HG03439 (cell line): Measurements from ENCODE around the gene SYNE2.
A peak's percentile ranks its signal among the peaks of the same experiment; 100 is the strongest.

Source experiments
- ATAC-seq: cut with Tn5 transposase; IDR thresholded peaks from one replicate; pipeline ENCODE4 v1.9.1; 2021; ENCODE audit warnings: mild to moderate bottlenecking, moderate library complexity; ENCODE audit not compliant: unreplicated experiment

SYNE2 gene

DNA sequence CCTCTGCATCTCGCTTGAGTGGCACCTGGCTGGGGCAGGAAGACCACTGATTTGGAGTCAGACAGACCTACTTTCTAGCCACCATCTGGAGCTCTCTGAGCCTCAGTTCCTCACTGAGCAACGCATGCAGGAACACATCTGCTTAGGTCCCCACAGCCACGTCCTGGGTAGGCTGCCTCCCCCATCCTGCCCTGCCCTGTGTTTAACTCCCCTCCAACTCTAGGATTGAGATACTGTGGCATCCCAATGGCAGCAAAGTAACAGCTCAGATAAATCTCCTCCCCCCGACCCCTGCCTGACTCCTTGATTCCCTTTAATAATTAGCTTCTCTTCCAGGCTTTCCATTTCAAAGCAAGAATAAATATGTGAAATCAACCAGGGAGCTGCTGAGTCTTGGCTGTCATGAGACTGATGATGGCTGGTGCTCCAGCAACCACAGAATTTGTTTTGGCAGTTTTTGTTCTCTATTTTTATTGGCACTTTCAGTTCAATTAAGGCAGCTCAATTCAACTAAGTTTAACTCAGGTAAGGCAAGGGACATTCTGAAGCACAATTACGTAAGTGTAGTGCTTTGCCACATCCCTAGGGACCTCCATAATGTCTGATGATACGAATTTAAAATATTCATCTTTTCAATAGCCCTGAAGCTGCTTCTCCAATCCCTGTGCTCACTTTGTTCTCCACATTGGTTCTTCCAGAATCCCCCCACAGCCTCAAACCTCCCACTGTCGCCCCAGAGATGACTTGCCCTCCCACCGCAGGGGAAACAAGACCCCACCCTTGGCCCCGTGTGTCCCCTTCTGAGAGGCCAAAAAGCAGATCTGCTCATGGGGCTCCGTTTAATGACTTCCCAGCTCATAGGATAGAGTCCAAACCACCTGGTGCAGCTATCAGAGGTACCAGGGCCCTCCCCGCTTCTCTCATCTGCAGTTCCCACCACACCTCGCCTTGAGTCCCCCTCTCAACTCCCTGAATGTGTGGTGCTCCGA, 383.1 kb downstream of the SYNE2 start:
- ATAC-seq, result peak; percentile 62

DNA sequence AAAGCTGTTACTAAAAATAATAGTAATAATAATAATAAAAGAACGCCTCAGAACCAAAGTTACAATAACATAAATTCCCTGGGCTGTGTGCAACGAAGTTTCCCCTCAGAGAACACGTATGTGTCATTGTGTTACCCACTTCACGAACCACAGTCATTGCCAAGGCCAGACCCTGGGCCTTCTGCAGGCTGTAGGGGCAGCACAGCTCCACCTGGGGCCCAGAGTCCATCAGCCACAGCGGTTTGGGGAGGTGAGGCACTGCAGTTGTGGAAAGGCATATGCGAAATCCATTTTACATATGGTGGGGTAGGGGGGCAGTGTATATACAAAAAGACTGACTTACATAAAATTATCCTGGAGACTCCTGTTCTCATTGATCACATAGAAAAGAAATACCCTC, 385.2 kb downstream of the SYNE2 start:
- ATAC-seq, result no peak

DNA sequence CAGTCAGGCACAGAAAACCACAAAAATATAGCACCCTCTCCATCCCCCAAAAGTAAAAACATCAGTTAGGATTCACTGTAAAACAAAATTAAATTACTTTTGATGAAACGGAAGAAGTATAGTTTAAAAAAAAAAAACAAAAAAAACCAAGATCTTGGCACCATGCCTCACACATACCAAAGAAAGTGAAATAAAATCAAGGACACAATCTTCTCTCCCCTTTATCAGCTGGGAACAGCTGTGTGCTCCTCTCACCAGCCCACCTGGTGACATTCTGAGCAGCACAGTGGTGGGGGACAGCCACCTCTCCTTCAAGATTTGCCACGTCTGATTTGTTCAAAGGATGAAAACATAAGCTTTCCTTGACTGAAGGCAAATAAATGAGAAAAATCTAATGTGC, 385.8 kb downstream of the SYNE2 start:
- ATAC-seq, result no peak

- no peak for ATAC-seq
These were observed 391.5 kb downstream of the SYNE2 start for GRCh38 chr14:64244279-64244678.

- no peak for ATAC-seq
These were observed 392.7 kb downstream of the SYNE2 start for GRCh38 chr14:64245491-64245890.

DNA sequence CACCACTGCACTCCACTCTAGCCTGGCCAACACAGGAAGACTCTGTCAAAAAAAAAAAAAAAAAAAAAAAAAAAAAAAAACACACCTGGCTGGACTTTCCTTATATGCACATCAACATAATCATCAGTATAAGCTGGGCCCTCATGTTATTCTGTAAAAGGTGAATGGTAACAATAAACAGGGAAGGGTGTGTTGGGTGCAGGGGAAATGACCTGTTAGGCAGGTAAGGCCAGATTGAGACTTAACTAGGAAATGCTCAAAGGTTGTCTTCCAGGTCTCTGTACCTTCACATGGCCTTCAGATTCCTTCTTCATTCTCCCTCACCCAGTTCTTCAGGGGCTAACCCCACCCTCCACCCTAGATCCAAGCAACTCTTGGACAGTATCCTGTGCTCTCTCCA, 393.9 kb downstream of the SYNE2 start:
- no peak for ATAC-seq

DNA sequence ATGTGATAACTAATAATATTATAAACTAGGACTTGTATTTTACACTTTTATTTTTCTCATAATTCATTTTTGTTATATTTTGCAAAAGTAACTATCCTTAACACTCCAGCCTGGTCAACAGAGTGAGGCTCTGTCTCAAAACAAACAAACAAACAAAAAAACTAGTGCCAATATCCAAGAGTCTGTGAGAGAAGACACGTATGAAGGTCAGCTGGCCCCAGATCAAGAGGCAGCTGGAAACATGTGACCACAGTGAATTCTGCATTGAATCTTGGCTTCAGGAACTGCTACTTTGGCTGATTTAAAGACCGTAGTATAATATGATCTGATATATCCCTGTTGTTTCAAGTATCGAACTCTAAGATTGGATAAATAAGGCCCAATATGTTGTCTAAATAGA, 394.4 kb downstream of the SYNE2 start:
- ATAC-seq, result no peak

GRCh38 chr14:64248689-64249088, 395.9 kb downstream of the SYNE2 start:
- ATAC-seq, result no peak

DNA sequence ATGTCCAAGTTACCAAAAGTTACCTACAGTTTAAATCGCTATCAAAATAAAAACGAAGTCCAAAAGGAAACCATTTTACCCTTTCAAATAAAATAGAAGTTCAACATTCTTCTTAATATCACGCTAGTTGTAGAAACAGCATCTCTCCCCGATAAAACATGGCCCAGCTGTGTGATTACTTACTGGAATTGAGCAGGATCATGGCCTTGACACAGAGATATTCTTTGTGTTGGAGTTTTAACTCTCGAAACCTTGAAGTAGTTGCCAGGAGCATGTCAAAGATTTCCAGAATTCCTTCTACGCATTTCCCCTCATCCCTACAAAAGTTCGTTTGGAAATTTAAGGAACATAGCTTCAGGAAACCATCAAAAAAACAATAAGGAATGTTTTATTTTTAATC, 396.6 kb downstream of the SYNE2 start:
- no peak for ATAC-seq

DNA sequence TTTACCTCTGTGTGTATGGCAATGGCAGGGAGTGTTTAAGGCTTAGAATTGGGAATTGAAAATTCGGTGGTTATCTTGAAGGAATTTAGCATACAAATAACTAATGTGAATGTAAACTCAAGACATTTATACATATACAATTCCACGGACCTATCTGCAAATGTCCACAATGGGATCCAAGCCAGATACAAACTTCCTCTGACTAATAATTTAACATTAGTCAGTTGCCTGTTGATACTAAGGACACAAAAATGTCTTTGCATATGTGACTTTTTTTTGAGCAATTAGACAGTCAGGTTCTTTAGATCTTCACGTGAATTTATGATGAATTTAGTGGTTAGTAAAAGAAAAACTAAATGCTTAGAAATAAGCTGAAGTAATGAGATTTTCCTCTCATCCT, 400.9 kb downstream of the SYNE2 start:
- ATAC-seq, result no peak

DNA sequence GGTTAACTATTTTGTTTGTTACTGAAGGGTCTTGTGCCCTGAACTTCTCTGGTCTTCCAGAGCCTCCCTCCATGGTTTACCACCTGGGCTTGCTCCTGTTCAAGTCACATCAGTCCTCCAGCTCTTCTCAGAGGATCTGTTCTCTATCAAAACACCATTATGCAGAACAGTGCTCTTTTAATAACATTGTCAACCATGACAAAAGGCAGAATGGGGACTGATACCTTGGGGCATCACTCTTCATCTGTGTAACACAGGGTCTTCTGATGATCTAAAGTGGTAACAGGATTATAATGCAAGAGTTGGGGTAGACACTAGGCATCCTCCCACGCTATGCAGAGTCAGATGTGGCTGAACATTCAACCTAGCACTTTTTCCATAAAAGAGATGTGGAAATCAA, 403.0 kb downstream of the SYNE2 start:
- ATAC-seq, result no peak

- no peak for ATAC-seq
These were observed 407.6 kb downstream of the SYNE2 start for GRCh38 chr14:64260418-64260817.

DNA sequence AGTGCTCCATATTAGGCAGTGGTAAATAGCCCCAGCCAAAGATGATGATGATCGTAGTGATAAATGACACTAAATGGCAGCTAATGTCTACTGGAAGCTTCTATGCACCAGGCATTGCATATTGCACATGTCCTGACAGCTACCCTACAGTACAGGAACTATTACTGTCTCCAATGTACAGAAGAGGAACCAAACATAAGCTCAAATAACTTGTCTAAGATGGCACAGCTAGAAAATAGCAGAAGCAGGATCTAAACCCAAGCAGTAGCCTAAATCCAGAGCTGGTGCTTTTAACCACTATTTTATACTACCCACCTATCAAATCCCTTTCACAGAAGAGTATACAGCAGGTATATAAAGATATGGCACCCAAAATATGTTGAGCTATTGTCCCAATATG, 412.4 kb downstream of the SYNE2 start:
- ATAC-seq, result no peak

DNA sequence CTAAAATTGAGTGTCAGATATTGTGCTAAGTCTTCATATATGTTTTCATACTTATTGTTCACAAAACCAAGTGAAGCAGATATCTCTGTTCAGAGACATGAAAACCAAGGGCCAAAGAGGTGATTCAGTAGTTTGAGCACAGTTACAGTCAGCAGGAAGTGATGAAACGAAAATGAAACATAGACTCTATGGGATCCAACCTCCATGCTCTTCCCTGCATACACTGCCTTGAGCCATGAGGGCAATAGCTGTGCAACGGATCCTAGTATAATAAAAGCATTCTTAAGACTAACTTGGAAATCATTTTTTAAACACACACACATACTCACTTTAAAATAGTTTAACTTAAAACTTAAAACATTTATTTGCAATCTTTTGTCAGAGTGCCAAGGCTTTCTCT, 413.4 kb downstream of the SYNE2 start:
- ATAC-seq, result no peak

GRCh38 chr14:64272019-64272418, 419.2 kb downstream of the SYNE2 start:
- ATAC-seq, result no peak
